Stimulated activated CD4-positive, alpha-beta T cell treated with anti-CD3 and anti-CD28 coated beads, Interleukin-2, amount 100 ng/mL, for 48 hours (primary cell): ENCODE measurements around the gene C10orf67.
"Not testable (repeated sequence)": the region's sequence is repeated elsewhere in the genome, so short reads cannot be mapped to it uniquely, and the experiment has no call there.

ENCODE experiments used
- DNase-seq, 2 donors: peaks; one replicate each; pipeline ENCODE4 v3.0.0-alpha.2; 2020

Gene C10orf67

GRCh38 chr10:23344241-23344841, at the start of gene C10orf67:
TSS of gene C10orf67 (minus strand) at chr10:23344797. CDS start at chr10:23344774, 23 bp downstream.
- DNase-seq, result no peak

DNA sequence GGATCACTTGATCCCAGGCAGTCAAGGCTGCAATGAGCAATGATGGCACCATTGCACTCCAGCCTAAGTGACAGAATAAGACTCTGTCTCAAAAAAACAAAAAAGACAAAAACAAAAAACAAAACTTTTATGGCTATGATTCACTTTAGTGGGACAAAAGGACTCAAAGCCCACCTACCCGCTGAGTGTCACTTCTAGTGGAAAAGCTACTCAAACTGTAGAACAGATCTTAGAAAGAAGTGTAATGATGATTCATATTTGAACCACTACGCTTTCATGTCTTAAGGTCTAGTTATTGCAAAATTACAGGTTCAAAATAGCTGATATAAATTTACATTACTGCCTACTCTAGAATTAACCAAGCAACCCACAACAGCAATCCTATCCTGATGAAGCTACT, 47.2 kb upstream of the C10orf67 start:
- DNase-seq, result no peak

- no peak for DNase-seq
These were observed 46.2 kb upstream of the C10orf67 start for GRCh38 chr10:23390809-23391208.

DNA sequence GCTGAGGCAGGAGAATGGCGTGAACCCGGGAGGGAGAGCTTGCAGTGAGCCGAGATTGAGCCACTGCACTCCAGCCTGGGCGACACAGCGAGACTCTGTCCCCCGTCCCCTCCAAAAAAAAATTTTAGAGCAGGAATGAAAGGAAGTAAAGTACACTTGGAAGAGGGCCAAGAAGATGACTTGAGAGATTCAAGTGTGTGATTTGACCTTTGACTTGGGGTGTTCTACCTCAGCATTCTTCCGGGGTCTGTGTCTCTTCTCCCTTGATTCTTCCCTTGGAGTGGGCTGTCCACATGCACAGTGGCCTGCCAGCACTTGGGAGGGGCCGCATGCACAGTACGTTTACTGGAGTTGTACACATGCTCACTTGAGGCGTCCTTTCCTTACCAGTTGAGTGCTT, 45.8 kb upstream of the C10orf67 start:
- DNase-seq, result not testable (repeated sequence)

DNA sequence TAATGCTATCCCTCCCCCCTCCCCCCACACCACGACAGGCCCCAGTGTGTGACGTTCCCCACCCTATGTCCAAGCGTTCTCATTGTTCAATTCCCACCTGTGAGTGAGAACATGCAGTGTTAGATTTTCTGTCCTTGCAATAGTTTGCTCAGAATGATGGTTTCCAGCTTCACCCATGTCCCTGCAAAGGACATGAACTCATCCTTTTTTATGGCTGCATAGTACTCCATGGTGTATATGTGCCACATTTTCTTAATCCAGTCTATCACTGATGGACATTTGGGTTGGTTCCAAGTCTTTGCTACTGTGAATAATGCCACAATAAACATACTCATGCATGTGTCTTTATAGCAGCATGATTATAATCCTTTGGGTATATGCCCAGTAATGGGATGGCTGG, 42.9 kb upstream of the C10orf67 start:
- DNase-seq, result not testable (repeated sequence)

- no peak for DNase-seq
These were observed 41.5 kb upstream of the C10orf67 start for GRCh38 chr10:23386052-23386451.

DNA sequence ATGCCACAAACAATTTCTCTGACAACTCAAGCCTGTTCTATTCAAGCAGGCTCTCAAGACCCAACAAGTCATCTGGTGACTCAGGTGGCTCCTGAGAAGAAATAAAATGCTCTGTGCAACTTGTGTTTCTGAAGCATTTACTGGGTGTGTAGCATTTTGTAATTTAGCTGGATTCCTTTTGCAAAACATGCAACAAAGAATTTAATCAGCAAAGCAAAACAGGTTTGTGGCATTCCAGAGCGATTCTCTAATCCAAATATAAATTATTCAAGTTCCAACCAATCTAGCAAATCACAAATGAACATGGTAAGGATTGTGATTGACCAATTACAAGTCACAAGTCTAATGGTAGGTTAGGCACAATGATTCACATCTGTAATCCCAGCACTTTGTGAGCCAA, 39.8 kb upstream of the C10orf67 start:
- no peak for DNase-seq

DNA sequence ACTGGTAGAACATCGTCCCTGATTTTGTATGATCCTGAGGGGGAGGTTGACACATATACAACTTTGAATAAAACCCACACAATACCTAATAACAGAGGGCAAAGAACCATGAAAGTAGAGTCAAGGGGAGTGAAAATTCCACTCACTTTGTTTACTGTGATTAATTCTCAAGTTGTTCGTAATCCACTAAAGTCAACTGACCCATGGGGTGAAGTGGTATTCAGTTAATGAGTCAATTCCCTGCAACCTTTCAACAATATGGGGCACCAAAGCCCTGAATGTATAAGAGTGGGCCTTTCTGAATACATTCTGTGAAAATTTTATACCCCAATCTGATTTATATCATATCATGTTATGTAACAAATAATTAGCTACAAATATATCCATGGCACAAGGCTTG, 39.0 kb upstream of the C10orf67 start:
- DNase-seq, result no peak

DNA sequence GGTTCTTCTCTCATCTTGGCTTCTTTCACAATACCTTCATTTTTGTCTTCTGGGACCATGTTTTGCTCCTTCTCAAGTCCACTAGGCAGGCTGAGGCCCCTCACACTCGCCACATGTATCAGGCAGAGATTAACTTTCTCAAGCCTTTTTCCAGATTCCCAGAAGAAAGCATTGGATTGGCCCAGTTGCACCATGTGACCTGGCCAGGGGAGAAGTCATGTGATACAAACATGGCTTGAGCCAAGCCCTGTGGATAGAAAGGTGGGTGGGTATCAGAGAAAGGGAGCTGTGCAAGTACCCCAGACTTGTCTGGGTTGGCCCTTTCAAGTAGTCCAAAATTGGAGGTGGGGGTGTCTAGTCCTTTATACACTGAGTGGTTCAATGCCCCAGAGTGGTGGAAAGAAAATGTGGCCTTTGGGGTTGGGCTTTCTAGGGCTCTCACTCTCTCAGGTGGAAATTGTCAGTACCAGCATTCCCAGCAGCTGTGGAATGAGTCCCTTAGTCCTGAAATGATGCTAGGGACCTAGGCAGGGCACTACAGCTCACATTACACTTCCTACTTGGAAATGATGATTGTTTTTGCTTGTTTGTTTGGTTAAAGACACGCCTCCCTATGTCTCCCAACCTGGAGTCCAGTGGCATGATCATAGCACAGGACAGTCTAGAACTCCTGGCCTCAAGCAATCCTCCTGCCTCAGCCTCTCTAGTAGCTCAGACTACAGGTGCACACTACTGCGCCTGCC, 36.9 kb upstream of the C10orf67 start:
- DNase-seq, result no peak

- DNase-seq, result no peak
These were observed 35.1 kb upstream of the C10orf67 start for GRCh38 chr10:23379686-23380085.

GRCh38 chr10:23376229-23376655, 31.6 kb upstream of the C10orf67 start:
- no peak for DNase-seq

GRCh38 chr10:23375366-23375765, 30.8 kb upstream of the C10orf67 start:
- no peak for DNase-seq

DNA sequence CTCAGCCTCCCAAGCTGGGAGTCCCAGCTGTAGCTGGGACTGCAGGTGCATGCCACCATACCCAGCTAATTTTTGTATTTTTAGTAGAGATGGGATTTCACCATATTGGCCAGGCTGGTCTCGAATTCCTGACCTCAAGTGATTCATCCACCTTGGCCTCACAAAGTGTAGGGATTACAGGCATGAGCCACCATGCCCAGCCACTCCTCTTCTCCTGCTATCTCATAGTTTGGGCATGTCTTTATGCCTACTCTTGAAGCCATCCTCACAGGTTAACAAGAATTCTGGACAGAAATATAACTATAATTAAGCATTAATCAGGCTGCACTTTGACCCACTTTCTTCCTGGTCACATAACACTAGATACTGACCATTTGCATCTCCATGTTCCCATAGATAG, 28.6 kb upstream of the C10orf67 start:
- DNase-seq, result no peak

GRCh38 chr10:23371073-23371472, 26.5 kb upstream of the C10orf67 start:
- no peak for DNase-seq

DNA sequence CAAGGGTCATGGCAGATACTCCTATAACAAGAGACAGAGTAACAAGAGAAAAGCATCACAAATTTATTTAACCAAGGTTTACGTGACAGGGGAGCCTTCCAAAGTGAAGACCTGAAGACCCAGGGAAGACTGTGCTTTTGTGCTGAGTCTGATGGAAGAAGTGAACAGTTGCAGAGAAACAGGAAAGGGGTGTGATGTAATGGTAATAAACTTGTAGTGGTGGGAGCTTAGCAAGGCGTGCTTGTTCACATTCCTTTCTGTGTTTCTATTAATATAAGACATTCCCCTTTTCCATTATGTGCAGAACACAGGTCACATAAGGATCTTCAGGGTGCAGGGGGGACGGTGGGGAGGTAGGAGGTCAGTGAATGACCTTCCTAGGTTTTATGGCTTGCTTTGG, 25.5 kb upstream of the C10orf67 start:
- DNase-seq, result no peak

GRCh38 chr10:23368816-23369640, 24.4 kb upstream of the C10orf67 start:
- no peak for DNase-seq

- no peak for DNase-seq
These were observed 23.4 kb upstream of the C10orf67 start for GRCh38 chr10:23367896-23368595.

DNA sequence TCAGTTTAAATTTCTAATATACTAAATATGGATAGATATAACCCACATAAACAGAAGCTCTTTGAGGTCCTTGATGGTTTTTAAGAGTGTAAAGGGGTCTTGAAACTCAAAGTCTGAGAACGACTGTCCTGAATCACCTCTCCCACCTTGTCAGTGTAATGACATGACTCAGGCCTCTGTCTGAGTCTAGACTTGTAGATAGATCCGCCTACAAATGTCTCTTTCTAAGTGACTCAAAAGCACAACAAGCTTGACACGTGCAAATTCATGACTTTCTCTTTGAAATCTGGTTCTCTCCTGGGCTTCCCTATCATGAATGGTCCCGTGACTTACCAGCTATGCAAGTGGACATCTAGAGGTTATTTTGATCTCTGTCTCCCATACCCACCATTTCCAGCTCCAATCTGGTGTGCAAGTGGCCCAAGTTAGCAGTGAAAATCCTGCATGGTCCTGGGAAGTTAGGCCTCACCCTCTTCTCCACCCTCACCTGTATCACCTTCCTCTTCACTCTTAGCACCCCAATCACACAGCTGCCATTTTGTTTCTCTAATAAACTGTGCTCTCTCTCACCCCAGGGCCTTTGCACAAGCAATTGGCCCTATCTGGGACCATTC, 20.9 kb upstream of the C10orf67 start:
- DNase-seq, result not testable (repeated sequence)

- no peak for DNase-seq
These were observed 19.8 kb upstream of the C10orf67 start for GRCh38 chr10:23364378-23364777.

DNA sequence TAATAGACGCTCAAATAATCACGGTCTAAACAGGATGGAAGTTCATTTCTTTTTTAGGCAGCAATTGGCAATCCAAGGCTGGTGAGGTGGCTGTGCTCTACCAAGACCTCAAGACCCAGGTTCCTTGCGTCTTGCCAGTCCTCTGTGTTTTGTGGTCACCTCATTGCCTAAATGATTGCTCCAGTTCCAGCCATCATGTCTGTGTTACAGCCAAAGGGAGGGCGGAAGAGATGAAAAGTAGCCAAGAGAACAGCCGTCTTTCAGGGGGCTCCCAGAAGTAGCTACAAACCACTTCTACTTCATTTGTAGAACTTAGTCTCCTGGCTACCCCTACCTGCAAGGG, 19.2 kb upstream of the C10orf67 start:
- DNase-seq, result no peak

DNA sequence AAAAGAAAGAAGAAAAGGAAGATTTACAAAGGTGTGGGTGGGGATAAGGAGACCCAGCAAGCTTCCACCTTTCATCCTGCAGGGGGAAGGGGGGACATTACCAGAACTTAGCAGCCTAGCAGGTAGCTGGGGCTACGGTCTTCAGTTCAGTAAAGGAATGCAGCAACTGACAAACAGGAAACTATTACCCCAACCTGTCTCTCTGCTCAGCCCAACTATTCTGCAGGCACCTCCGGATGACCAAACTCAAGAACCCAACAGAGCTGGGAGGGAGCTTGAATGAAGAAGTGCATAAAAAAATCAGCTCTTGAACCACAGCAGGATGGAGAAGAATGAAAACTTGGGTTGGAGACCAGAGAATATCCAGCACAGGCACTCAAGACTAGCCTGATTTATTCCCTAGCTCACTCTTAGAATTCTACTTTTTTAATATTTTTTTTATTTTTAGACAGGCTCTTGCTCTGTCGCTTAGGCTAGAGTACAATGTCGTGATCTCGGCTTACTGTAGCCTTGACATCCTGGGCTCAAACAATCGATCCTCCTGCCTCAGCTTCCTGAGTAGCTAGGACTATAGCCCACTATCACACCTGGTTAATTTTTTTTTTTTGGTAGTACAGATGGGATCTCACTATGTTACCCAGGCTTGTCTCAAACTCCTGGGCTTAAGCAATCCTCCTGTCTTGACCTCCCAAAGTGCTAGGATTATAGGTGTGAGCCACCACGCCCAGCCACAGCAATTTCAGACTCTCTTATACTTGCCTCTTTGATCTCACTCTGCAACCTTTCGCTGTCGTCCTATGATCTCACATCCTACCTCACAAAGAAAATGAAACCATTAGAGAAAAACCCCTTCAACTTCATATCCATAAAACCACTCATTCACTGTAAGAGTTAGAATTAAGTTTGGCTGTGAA, 18.5 kb upstream of the C10orf67 start:
- no peak for DNase-seq
